HepG2 (cell line): ENCODE measurements around the gene DNMT3L. TPM values are rescaled to one million over a fixed set of nuclear protein-coding genes. Genes with fewer than 3 reads are reported as not detected.

Source experiments
- CSRNP1 ChIP-seq: sonication (generic); formaldehyde crosslinking; IDR thresholded peaks from 2 replicates; pipeline ENCODE4 v1.8.1; 2023; ENCODE audit warnings: mild to moderate bottlenecking, missing genetic modification reagents
- GMEB2 ChIP-seq: IDR thresholded peaks from 2 replicates; pipeline ENCODE4 v1.6.1; 2016; ENCODE audit warnings: missing biosample characterization, missing genetic modification reagents, low read depth
- HMGA1 ChIP-seq: sonication (generic); formaldehyde crosslinking; conservative IDR thresholded peaks from 2 replicates; pipeline ENCODE4 v1.4.0; 2020; ENCODE audit warnings: missing genetic modification reagents
- IKZF5 ChIP-seq: IDR thresholded peaks from 2 replicates; pipeline ENCODE4 v1.6.1; 2018; ENCODE audit warnings: missing genetic modification reagents, mild to moderate bottlenecking, missing compliant biosample characterization
- KMT2B ChIP-seq: IDR thresholded peaks from 2 replicates; pipeline ENCODE4 v1.6.1; 2016; ENCODE audit warnings: missing genetic modification reagents, missing compliant biosample characterization
- PBX3 ChIP-seq: sonication (generic); formaldehyde crosslinking; IDR thresholded peaks from 2 replicates; pipeline ENCODE4 v1.8.1; 2023; ENCODE audit warnings: missing genetic modification reagents, inconsistent platforms, borderline replicate concordance
- RERE ChIP-seq: IDR thresholded peaks from 2 replicates; pipeline ENCODE4 v1.6.1; 2016; ENCODE audit warnings: low read depth, missing genetic modification reagents, missing compliant biosample characterization
- SALL2 ChIP-seq: sonication (generic); formaldehyde crosslinking; IDR thresholded peaks from 2 replicates; pipeline ENCODE4 v1.8.1; 2023; ENCODE audit warnings: mild to moderate bottlenecking, missing genetic modification reagents, inconsistent platforms
- SRSF9 ChIP-seq: fragments of 200-400 bp; formaldehyde crosslinking; IDR thresholded peaks from 2 replicates; pipeline ENCODE4 v1.6.1; 2018; ENCODE audit warnings: borderline replicate concordance, mild to moderate bottlenecking, low read depth, low read length; ENCODE audit not compliant: insufficient read depth, poor library complexity, severe bottlenecking
- ZFP1 ChIP-seq: IDR thresholded peaks from 2 replicates; pipeline ENCODE4 v1.6.1; 2016
- ZFP90 ChIP-seq: sonication (generic); formaldehyde crosslinking; IDR thresholded peaks from 2 replicates; pipeline ENCODE4 v1.8.0; 2022; ENCODE audit warnings: missing genetic modification reagents, mild to moderate bottlenecking, inconsistent platforms, borderline replicate concordance
- ZNF253 ChIP-seq: sonication (generic); formaldehyde crosslinking; IDR thresholded peaks from 2 replicates; pipeline ENCODE4 v1.8.0; 2022; ENCODE audit warnings: mild to moderate bottlenecking, missing genetic modification reagents, borderline replicate concordance
- ZNF33B ChIP-seq: sonication (generic); formaldehyde crosslinking; IDR thresholded peaks from 2 replicates; pipeline ENCODE4 v1.5.1; 2020; ENCODE audit warnings: mild to moderate bottlenecking, missing genetic modification reagents
- ZNF546 ChIP-seq: sonication (generic); formaldehyde crosslinking; conservative IDR thresholded peaks from 2 replicates; pipeline ENCODE4 v1.8.1; 2023; ENCODE audit warnings: mild to moderate bottlenecking, missing genetic modification reagents
- polyA plus RNA-seq, 8 experiments: library from polyadenylated mRNA; depleted of rRNA in 3 of 8; stranded (reverse) in 7 of 8; unstranded in 1 of 8; fragments of >200 nt; fragmentation: Illumina TruSeq in 4 of 8; extraction: Trizol in 4 of 8; gene quantifications; 2 replicates each; pipeline versions ENCODE4 v1.2.1 to v1.2.3, GENCODE V29; 2011 to 2016; ENCODE audit warnings: low read depth in 4 of 8, missing spikeins in 1 of 8, mixed read lengths in 1 of 8; ENCODE audit not compliant: insufficient read depth in 1 of 8
- total RNA-seq, 5 experiments: library from RNA; depleted of rRNA; stranded (reverse); fragments of >200 nt; fragmentation: Illumina TruSeq; extraction: Trizol; gene quantifications; 2 replicates each; pipeline ENCODE4 v1.2.3, GENCODE V29; 2016; ENCODE audit warnings: low read depth in 1 of 5
- TF ChIP-seq, protein P1 (sequence below): fragments of 450-650 bp; IDR thresholded peaks from 2 replicates; pipeline ENCODE4 v1.6.1; 2016

DNMT3L gene
- total and polyA plus RNA-seq, 2 of the 13 experiments (the other 11 are each of a cell fraction or from before 2014, with no cell fraction given), result 0.75 to 1.7 TPM

GRCh38 chr21:44300262-44300959 lies 38.7 kb upstream of the DNMT3L start (continued):
- no peak for TF ChIP-seq SRSF9
- no peak for TF ChIP-seq SALL2 (CRISPR knock-in tag)
- no peak for TF ChIP-seq KMT2B (CRISPR knock-in tag)
- TF ChIP-seq ZFP90 (CRISPR knock-in tag), result no peak
- TF ChIP-seq ZNF253 (CRISPR knock-in tag), result no peak
- TF ChIP-seq IKZF5 (CRISPR knock-in tag), result 0 out of 2 replicates have a peak, but pooled peaks have one; percentile 14
- no peak for TF ChIP-seq GMEB2 (CRISPR knock-in tag)
- no peak for TF ChIP-seq PBX3 (CRISPR knock-in tag)
- no peak for TF ChIP-seq CSRNP1 (CRISPR knock-in tag)
- TF ChIP-seq, protein P1, sequence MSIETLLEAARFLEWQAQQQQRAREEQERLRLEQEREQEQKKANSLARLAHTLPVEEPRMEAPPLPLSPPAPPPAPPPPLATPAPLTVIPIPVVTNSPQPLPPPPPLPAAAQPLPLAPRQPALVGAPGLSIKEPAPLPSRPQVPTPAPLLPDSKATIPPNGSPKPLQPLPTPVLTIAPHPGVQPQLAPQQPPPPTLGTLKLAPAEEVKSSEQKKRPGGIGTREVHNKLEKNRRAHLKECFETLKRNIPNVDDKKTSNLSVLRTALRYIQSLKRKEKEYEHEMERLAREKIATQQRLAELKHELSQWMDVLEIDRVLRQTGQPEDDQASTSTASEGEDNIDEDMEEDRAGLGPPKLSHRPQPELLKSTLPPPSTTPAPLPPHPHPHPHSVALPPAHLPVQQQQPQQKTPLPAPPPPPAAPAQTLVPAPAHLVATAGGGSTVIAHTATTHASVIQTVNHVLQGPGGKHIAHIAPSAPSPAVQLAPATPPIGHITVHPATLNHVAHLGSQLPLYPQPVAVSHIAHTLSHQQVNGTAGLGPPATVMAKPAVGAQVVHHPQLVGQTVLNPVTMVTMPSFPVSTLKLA, result no peak
- TF ChIP-seq HMGA1 (CRISPR knock-in tag), result no peak
- TF ChIP-seq ZFP1 (CRISPR knock-in tag), result no peak
- TF ChIP-seq RERE (CRISPR knock-in tag), result no peak
- no peak for TF ChIP-seq ZNF33B
- peak; percentile 50; the same call in 1 of the 2 replicates for TF ChIP-seq ZNF546 (CRISPR knock-in tag)
